Natural killer cell treated with Interleukin-12 subunit alpha and Interleukin-12 subunit beta and Interleukin-15 and Interleukin-18, amount 100 ng/mL, for 72 hours (primary cell): ENCODE measurements around the gene USHBP1. TPM values are rescaled to one million over a fixed set of nuclear protein-coding genes. Genes with fewer than 3 reads are reported as not detected.

Experiments
- ATAC-seq, 2 donors: fragments of 150-1000 bp; cut with Tn5 transposase in 1 of 2; sonication (Bioruptor Pico), chemical (Tn5 transposase) in 1 of 2; 2 replicates each; pipeline ENCODE4 v1.10.0; 2021
- DNase-seq: peaks from one replicate; pipeline ENCODE4 v3.0.0; 2022; ENCODE audit warnings: low spot score
- H3K27ac Mint-ChIP-seq, 2 donors: 1 replicate in 1 of 2; 2 replicates in 1 of 2; pipeline ENCODE4 v1.8.0; 2022; ENCODE audit warnings: mixed read lengths in 2 of 2, mild to moderate bottlenecking in 1 of 2, moderate library complexity in 1 of 2
- H3K27me3 Mint-ChIP-seq, 2 donors: 1 replicate in 1 of 2; 2 replicates in 1 of 2; pipeline ENCODE4 v1.8.0; 2022; ENCODE audit warnings: mixed read lengths in 2 of 2
- H3K36me3 Mint-ChIP-seq: one replicate; pipeline ENCODE4 v1.8.0; 2022; ENCODE audit warnings: mixed read lengths
- H3K4me1 Mint-ChIP-seq, 2 donors: 1 replicate in 1 of 2; 2 replicates in 1 of 2; pipeline ENCODE4 v1.8.0; 2022; ENCODE audit warnings: low read depth in 2 of 2, mixed read lengths in 2 of 2, mild to moderate bottlenecking in 1 of 2
- H3K4me3 Mint-ChIP-seq: one replicate; pipeline ENCODE4 v1.8.0; 2022; ENCODE audit warnings: mixed read lengths
- H3K9me3 Mint-ChIP-seq: 2 replicates; pipeline ENCODE4 v1.8.0; 2022; ENCODE audit warnings: mixed read lengths
- total RNA-seq, 2 donors: library from RNA; stranded (reverse); gene quantifications; one replicate each; pipeline ENCODE4 v1.2.3, GENCODE V29; 2022

USHBP1 gene
- total RNA-seq, 2 donors from 2014 or later: not detected

DNA sequence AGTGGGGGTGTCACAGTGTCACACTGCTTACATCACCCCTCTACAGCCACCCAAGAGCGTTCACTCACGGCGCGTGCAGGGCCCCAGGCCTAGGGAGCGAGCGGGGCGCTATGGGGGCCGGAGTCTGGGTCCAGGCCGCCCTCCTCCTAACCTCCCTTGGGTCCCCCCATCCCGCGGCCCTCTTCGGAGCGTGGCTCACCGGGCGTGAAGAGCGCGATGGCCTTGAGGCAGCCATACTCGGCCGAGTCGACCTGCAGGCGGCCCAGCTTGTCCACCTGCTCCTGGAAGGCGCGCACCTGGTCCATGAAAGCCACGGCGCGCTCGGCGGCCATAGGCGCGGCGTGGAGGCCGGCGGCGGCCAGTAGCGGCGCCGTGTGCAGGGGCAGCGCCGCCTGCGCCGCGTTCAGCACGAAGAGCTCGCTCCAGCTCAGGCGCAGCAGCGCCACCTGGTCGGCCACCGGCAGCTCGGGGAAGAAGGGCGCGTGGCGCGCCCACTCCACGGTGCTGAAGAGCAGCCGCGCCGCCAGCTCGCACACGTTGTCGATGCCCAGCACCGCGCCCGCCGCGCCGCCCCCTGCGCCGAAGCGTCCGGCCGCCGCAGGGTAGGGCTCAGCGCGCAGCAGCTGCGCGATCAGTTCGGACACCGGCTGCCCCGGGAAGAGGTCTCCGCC, 29.1 kb downstream of the USHBP1 start:
- peak; percentile 88 to 94 for ATAC-seq
- Mint-ChIP-seq H3K36me3 (no peaks in the 10 kb centered on the region), H3K27ac (peak overlapping the region in 1 of 2 donors; percentile 33), H3K4me1 (peaks cover 0 to 5% of the 10 kb centered on the region in 2 donors), H3K4me3 (peak overlapping the region; percentile 76), H3K9me3 (no peaks in the 10 kb centered on the region), H3K27me3 (no peaks in the 10 kb centered on the region)
- peak; percentile 84 for DNase-seq

DNA sequence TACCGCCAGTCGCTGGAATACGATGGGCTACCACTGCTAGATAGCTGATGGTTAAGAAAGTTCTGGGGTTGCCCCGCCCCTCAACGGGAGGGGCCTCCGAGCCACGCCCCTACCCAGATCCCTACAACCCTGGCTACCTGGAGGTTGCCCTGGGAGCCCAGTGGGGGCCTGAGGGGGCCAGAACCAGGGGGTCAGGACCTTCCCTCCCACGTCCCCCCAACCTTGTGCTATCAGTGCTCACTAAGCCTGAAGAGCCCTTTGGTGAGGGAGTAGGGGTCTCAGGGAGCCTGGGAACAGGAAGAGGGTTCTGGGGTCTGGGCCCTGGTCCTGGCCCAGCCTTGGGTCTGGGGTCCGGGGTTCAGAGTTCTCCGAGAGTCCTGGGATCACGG, 29.6 kb downstream of the USHBP1 start:
- H3K27me3 Mint-ChIP-seq: no peaks in the 10 kb centered on the region
- no peaks in the 10 kb centered on the region for H3K9me3 Mint-ChIP-seq
- peak overlapping the region; percentile 76 for H3K4me3 Mint-ChIP-seq
- ATAC-seq (peak; percentile 71 to 75), DNase-seq (no peak)
- peak overlapping the region in 1 of 2 donors; percentile 33 for H3K27ac Mint-ChIP-seq
- H3K36me3 Mint-ChIP-seq: no peaks in the 10 kb centered on the region
- peaks cover 0 to 5% of the 10 kb centered on the region in 2 donors for H3K4me1 Mint-ChIP-seq

DNA sequence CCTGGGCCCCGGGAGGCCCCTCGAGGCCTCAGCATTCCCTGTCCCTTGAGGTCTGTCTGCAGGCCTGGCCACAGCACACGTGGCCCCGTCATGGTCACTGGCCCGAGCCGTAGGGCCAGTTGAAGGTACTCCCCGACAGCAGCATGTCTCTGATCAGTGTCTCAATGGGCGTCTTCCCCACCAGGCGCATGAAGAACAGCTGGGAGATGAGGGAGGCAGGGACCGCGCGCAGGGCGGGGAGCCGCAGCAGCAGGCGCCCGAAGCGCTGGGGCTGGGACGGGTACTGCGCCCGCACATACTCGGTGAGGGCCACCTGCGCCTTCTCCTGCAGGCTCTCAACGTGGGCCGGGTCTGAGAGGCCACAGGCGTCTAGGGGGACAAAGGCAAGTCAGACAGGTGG, 32.3 kb downstream of the USHBP1 start:
- no peak for ATAC-seq
- no peaks in the 10 kb centered on the region for H3K9me3 Mint-ChIP-seq
- H3K36me3 Mint-ChIP-seq: no peaks in the 10 kb centered on the region
- no peak overlapping the region for H3K27ac Mint-ChIP-seq
- H3K4me3 Mint-ChIP-seq: no peak overlapping the region
- H3K27me3 Mint-ChIP-seq: no peaks in the 10 kb centered on the region
- DNase-seq: no peak
- peaks cover under 1 to 5% of the 10 kb centered on the region in 2 donors for H3K4me1 Mint-ChIP-seq

DNA sequence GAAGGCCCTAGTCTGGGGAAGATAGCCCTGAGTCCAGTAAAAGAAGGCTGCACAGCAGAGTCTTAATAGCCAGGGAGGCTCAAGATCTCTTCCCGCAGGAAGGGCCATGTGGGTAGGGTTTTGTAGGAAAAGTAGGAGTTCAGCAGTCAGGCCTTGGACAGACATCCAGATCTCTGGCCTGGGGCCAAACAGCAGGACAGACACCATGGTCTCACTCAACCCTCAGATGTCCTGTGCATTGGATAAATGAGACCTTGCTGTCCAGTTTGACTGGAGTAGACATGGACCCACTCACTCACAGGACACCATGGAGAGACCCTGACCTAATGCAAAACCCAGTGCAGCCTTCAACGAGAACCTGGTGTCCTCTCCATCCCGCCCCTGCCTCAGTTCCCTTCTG, 34.7 kb downstream of the USHBP1 start:
- no peaks in the 10 kb centered on the region for H3K36me3 Mint-ChIP-seq
- H3K27me3 Mint-ChIP-seq: no peaks in the 10 kb centered on the region
- no peak overlapping the region for H3K27ac Mint-ChIP-seq
- no peaks in the 10 kb centered on the region for H3K9me3 Mint-ChIP-seq
- no peak overlapping the region for H3K4me3 Mint-ChIP-seq
- DNase-seq (no peak), ATAC-seq (no peak)
- peaks cover 6 to 10% of the 10 kb centered on the region in 2 donors for H3K4me1 Mint-ChIP-seq

DNA sequence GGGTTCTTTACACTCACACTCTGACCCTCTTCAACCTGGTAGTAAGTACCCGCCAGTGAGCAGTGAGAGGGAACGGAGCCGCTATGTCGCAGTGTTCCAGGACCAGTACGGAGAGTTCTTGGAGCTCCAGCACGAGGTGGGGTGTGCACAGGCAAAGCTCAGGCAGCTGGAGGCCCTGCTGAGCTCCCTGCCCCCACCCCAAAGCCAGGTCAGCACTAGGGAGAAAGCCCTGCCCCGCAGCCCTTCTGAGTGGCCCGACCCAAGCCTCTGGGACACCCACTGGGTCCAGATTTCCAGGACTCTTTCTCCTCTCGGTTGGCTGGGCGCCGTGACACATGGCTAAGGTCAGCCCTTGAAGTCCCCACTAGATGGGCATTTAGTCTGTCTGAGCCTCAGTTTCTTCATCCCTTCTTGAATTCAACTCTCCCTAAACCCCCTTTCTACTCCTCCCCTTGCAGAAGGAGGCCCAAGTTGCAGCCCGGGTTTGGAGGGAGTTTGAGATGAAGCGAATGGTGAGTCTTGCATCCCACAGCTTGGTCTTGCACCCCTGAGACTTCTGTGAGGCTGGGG, 36.7 kb downstream of the USHBP1 start:
- Mint-ChIP-seq H3K4me1 (peaks cover 5 to 6% of the 10 kb centered on the region in 2 donors), H3K4me3 (no peak overlapping the region)
- ATAC-seq: no peak

DNA sequence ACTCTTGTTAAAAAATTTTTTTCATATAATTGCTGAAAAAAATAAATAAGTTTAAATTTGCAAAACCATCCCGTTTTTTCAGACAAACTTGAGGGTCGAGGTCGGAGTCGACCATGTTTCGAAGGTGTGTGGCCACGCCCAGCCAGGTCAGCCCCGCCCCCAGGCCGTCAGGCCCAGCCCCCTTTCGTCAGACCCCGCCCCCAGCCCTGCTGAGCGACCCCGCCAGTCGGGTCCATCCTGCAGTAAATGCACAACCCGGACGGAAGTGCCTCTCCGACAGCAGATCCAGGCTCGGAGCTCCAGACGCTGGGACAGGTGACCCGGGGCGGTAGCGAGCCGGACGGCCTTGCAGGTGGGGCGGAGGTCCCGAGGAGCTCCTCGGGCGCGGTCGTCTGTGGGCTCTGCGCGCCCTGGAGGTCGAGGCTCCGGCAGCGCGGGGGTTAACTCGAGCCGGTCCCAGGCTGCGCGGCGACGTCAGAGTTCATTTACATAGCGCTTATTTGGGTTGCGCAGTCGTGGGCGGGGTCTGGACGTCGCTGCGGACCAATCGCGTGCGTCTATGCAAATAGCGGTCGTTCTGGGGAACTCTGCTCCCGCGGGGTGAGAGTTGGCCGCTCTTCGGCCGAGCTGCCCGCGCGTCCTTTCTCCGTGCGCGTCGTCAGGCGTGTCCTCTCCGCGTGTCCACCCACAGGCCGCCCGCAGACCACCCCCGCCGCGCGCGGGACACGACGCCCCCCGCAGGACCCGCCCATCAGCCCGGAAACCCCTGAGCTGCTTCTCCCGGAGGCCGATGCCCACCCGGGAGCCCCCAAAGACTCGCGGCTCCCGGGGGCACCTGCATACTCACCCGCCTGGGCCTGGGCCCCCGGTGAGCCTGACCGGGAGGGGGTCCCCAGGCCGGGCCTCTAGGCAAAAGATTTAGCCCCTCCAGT, 38.3 kb downstream of the USHBP1 start, which contains the start of gene OCEL1:
TSS of gene OCEL1 (plus strand) at position 225 of the 932 bp plus-strand sequence. CDS start at position 247, 22 bp downstream.
- peak; percentile 96 to 97 for ATAC-seq
- H3K36me3 Mint-ChIP-seq: no peaks in the 10 kb centered on the region
- H3K4me3 Mint-ChIP-seq: peak within 1 kb of the TSS; percentile 87
- no peaks in the 10 kb centered on the region for H3K27me3 Mint-ChIP-seq
- H3K9me3 Mint-ChIP-seq: no peaks in the 10 kb centered on the region
- H3K27ac Mint-ChIP-seq: peak within 1 kb of the TSS; percentile 79 to 80
- DNase-seq: peak; percentile 97
- peaks cover 5 to 6% of the 10 kb centered on the region in 2 donors for H3K4me1 Mint-ChIP-seq

More for the DNA sequence above, 36.7 kb downstream of the USHBP1 start:
- no peaks in the 10 kb centered on the region for H3K36me3 Mint-ChIP-seq
- no peak overlapping the region for H3K27ac Mint-ChIP-seq
- no peaks in the 10 kb centered on the region for H3K9me3 Mint-ChIP-seq
- H3K27me3 Mint-ChIP-seq: no peaks in the 10 kb centered on the region
- DNase-seq: no peak

DNA sequence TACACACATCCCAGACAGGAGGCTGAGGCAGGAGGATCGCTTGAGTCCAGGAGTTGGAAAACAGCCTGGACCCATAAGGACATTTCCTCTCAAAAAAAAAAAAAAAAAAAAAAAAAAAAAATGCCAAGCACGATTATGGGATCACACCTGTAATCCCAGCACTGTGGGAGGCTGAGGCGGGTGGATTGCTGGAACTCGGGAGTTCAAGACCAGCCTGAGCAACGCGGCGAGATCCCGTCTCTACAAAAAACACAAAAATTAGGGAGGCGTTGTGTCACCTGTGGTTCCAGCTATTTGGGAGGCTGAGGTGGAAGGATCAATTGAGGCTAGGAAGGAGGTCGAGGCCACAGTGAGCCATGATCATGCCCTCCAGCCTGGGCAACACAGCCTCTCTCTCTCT, 39.5 kb downstream of the USHBP1 start:
- Mint-ChIP-seq H3K36me3 (no peaks in the 10 kb centered on the region), H3K27me3 (no peaks in the 10 kb centered on the region), H3K9me3 (no peaks in the 10 kb centered on the region), H3K27ac (no peak overlapping the region), H3K4me3 (peak overlapping the region; percentile 39), H3K4me1 (peaks cover 5 to 6% of the 10 kb centered on the region in 2 donors)
- ATAC-seq (no peak), DNase-seq (no peak)

DNA sequence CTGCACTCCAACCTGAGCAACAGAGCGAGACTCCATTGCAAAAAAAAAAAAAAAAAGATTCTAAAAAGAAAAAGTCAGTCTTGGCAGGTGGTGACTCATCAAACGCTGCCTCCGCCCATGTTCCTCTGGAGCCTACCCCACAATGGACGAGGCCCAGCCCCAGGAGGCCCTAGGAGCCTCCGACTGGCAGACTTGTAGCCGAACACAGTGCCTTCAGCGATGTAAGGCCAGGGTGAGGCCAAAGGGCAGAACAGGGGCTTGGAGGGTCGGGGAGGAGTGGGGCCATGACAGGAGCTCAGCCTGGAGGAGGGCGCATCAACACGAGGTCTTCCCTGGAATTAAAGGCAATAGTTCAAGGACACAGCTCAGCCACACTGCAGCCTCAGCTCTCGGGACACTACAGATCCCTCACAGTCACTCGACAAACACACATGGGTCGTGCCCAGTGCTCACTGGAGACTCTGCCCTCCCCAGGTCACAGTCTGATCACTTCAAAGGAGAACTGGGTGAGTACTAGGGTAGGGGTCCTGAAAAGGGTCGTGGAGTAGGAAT, 44.3 kb downstream of the USHBP1 start:
- no peak for ATAC-seq
- H3K27ac Mint-ChIP-seq: no peak overlapping the region

DNA sequence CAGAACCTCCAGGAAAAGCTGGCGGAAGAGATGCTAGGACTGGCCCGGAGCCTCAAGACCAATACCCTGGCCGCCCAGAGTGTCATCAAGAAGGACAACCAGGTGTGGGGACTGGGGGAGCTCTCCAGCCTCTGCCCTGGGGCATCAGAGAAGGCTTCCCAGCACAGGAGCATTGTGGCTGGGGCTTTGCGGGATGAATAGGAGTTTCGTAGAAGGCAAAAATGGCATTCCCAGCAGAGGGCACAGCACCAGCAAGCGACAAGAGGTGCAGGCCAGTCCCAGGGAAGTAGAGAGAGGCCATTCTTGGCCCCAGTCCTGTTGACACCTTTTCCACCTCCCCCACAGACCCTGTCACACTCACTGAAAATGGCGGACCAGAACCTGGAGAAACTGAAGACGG, 45.3 kb downstream of the USHBP1 start:
- Mint-ChIP-seq H3K27ac (no peak overlapping the region), H3K9me3 (no peaks in the 10 kb centered on the region), H3K4me3 (no peak overlapping the region), H3K27me3 (no peaks in the 10 kb centered on the region), H3K4me1 (peaks cover 0 to 7% of the 10 kb centered on the region in 2 donors), H3K36me3 (peaks cover 4% of the 10 kb centered on the region)
- no peak for DNase-seq
- ATAC-seq: no peak

More for the DNA sequence above, 44.3 kb downstream of the USHBP1 start:
- Mint-ChIP-seq H3K36me3 (peaks cover 4% of the 10 kb centered on the region), H3K4me3 (no peak overlapping the region), H3K27me3 (no peaks in the 10 kb centered on the region), H3K4me1 (no peaks in the 10 kb centered on the region), H3K9me3 (no peaks in the 10 kb centered on the region)
- no peak for DNase-seq

DNA sequence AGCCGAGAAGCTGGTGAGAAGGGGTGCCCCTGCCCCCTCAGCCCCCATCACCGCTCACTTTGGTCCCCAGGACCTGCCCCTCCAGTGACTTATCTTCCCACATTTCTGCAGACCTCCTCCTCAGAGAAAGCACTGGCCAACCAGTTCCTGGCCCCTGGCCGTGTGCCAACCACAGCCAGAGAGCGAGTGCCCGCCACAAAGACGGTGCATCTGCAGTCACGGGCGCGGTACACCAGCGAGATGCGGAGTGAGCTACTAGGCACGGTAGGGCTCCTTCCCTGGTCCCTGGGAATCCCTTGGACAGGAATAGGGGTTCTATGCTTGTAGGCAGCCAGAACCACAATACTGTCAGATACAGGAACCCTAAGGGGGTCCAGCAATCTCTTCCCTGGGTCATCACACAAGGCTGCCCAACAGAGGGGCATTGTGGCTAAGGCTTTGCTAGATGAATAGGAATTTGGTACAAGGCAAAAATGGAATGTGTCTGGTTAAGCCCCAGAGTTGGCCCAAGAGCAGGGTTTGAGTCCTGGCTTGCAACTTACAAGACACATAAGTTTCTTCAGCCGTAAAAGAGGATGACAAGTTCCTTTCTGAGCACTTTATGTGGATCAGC, 48.4 kb downstream of the USHBP1 start:
- no peaks in the 10 kb centered on the region for H3K9me3 Mint-ChIP-seq
- H3K27me3 Mint-ChIP-seq: no peaks in the 10 kb centered on the region
- no peak for DNase-seq
- peaks cover 4% of the 10 kb centered on the region for H3K36me3 Mint-ChIP-seq
- peaks cover 0 to 7% of the 10 kb centered on the region in 2 donors for H3K4me1 Mint-ChIP-seq
- H3K4me3 Mint-ChIP-seq: peak overlapping the region; percentile 85
- no peak for ATAC-seq
- peak overlapping the region; percentile 88 to 96 for H3K27ac Mint-ChIP-seq

DNA sequence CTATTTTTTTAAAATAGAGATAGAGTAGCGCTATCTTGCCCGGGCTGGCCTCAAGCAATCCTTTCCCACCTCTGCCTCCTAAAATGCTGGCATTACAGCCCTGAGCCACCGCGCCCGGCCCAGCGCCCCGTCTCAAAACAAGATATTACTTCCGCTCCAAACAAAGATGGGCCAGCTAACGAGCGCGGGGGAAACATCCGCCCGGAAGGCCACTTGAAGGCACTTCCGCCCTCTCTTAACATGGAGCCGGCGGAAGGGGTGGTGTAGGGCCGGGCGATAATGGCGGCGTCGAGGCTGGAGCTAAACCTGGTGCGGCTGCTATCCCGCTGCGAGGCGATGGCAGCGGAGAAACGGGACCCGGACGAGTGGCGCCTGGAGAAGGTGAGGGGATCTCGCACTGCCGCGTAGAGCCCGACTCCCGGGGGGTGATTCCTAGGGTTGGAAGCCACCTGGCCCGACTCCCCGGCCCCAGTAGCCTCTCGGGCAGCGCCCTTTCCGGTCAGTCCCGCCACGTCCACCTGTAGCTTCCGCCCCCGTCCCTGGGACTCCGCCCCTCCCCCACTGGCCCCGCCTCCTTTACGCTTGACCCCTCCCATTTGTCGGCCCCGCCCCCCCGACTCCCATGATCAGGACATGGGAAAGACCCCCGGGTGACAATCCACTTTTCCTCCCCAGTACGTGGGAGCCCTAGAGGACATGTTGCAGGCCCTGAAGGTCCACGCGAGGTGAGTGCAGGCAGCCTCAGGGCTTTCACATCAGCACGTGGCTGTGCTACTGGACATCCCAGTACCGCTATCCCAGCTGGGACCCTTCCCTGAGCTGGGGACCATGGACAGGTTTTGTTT, 49.2 kb downstream of the USHBP1 start, which contains the start of gene USE1:
TSS of gene USE1 (plus strand) at position 231 of the 845 bp plus-strand sequence. CDS start at position 280, 49 bp downstream.
- DNase-seq: peak; percentile 91
- H3K27me3 Mint-ChIP-seq: no peaks in the 10 kb centered on the region
- peaks cover 4% of the 10 kb centered on the region for H3K36me3 Mint-ChIP-seq
- H3K27ac Mint-ChIP-seq: peak within 1 kb of the TSS; percentile 88 to 96
- peak; percentile 96 to 97 for ATAC-seq
- peak within 1 kb of the TSS; percentile 85 for H3K4me3 Mint-ChIP-seq
- H3K9me3 Mint-ChIP-seq: no peaks in the 10 kb centered on the region
- peaks cover 0 to 8% of the 10 kb centered on the region in 2 donors for H3K4me1 Mint-ChIP-seq

DNA sequence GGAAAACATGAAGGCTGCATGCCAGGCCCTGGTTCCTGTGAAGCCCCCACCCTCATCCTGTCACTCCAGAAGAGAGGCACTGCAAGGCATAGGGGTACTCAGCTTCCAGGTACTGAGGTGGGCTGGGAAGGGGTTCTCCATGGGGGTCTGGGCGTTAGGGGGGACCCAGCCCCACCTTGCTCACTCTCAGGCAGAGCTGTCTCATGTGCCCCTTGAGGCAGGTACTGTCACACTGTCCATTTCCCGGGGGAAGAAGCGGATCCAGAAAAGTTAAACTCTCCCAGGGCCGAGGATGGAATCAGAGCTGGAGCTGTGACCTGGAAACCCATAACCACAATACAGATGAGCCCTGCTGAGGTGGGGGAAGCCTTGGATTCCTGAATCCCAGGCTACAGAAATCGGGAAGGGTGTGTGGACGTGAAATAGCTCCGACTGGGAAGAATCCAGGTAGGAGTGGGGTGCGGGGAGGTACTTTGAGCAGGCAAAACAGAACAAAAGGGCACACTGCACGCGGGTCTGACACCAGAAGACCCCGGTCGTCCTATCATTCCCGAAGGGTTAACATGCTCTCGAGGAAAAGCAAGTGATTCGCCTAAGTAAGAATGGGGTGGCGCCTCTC, 49.9 kb downstream of the USHBP1 start:
- no peaks in the 10 kb centered on the region for H3K9me3 Mint-ChIP-seq
- no peaks in the 10 kb centered on the region for H3K27me3 Mint-ChIP-seq
- no peak for ATAC-seq

More for the DNA sequence above, 49.9 kb downstream of the USHBP1 start:
- DNase-seq: no peak
- Mint-ChIP-seq H3K4me3 (peak overlapping the region; percentile 85), H3K4me1 (peaks cover 0 to 12% of the 10 kb centered on the region in 2 donors), H3K27ac (peak overlapping the region; percentile 88 to 96), H3K36me3 (peaks cover 4% of the 10 kb centered on the region)
